KG1 (cell line): ENCODE results near the gene SLC3A2.

Experiments
- DNase-seq: peaks from one replicate; lab custom pipeline; 2025; lab: John Stamatoyannopoulos, UW

The SLC3A2 gene

DNA sequence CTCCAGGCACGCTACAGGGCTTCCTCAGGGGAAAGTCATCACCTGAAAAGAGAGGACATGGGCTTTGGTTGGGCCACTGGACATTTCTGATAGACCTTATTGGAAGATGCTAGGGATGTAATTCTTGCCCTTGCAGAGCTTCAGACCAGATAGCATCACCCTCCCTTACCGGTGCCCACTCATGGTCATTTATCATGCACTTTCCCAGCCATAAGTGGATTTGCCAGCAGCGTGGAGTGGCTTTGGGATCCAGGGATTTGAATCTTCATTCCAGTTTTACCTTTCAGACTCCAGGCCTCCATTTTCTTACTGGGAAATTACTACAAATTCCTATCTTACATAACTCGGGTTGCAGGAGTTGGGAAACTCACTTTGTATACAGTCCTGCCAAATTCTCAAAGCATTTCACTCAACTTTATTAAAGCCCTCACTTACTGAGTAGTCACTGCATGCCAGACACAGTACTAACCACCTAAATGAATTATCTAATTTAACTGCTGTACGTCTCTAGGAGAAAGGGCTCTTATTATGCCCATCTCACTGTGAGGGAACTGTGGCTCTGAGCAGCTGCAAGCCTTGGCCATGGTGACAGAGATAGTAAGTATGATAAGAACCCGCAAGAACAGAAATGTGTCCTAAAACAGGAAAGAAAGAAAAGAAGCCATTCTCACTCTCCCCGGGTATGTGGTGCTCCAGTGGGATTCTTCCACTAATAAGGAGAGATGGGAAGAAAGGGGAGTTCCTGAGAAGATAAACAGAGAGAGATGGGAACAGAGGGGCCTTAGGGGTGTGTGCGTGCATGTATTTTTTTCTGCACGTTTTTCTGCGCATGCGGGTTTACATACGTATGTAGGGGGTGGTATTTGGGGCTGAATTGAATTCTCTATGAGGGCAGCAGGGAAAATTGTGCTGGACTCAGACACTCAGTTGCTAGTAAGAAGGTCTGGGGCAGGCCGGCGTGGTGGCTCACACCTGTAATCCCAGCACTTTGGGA lies 30.7 kb downstream of the SLC3A2 start:
- no peak for DNase-seq

DNA sequence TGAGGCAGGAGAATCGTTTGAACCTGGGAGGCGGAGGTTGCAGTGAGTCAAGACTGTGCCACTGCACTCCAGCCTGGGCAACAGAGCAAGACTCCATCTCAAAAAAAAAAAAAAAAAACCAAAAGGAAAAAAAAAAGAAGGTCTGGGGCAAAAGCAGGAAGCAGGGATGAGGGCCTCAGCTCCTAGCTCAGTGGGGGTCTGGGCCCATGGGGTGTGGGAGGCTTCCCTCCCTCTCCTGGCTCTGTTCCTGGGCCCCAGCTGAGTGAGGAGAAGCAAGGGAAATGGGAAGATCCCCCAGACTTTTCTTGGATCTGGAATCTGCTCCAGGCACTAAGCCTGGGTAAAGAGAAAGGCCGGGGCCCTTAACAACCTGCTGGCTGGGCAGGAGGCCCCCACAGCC lies 31.6 kb downstream of the SLC3A2 start:
- no peak for DNase-seq

GRCh38 chr11:62914416-62914815 lies 33.7 kb downstream of the SLC3A2 start:
- DNase-seq, result no peak

DNA sequence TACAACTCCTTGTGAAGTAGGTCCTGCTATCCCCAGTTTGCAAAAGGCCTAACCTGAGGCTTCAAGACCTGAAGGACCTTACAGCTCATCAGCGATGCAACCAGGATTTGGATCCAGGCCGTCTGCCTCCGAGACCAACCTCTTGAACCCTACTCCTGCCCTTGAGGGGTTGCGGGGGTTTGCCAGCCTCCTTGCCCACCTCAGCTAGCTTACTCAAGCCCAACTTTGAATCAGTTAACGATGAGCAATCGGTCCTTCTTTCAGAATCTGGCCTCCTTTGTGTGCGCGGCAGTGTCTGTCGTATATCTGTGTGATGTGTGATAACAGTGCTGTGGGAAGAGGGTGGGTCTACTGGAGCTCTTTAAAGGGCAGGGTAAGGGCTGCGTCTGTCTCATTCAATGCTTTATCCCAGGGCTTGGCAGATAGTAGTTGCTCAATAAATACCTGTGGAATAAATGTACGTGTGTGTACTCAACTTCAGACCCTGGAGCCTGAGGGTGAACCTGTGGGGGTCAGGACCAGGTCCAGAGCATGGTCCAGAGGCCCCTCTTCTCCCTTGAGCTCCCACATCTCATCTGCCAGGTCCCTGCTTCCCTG lies 37.3 kb downstream of the SLC3A2 start:
- DNase-seq, result no peak

DNA sequence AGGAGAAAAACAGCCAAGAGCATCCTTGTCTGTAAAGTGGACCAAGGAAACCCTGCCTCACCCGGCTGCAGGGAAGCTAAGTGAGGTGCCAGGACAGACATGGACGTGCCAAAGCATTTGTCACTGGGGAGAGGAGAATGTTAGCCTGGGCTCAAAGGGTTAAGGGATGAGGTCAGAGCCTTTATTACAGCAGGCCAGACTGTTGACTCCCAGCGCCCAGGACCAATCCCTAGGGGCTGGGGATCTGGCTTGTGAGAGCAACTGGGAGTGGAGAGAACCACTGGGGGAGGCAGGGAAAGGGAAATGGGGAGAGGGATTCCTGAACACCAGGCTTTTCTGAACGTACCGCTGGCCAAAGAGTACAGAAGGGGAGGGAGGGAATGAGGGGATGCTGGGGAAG lies 37.8 kb downstream of the SLC3A2 start:
- no peak for DNase-seq

GRCh38 chr11:62919476-62919875 lies 38.8 kb downstream of the SLC3A2 start:
- no peak for DNase-seq

DNA sequence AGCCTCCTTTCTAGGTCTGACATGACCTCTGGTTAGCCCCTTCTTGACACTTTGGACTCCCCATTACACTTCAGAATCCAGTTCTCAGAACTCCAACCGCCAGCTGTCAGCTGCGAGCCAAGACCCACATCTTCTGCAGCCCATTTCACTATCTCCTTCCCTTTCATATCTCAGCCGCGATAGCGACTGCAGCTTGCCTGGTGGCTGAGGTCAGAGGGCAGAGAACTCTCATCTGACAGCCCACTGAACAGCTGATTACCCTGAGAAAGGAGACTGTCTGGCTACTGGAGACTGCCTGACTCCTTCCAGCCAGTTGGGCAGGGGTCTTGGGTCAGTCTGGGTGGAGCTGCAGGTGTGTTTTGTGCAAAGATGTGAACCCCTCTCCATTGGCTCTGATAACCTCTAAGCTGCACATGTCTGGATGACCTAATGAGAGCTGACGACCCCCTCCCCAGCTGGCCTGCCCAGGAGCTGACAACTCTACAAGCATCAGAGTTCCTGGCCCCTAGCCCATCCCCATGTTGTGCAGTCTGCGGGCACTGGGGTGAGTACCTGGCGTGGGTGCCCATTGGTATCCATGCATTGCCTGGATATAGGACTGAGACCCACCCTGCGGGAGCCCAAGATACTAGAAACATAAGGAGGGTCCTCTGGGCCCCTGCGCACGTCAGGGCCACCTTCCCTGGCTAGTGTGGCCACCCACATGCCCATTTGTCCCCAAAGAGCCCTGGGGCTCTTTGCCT lies 39.4 kb downstream of the SLC3A2 start:
- DNase-seq, result no peak

DNA sequence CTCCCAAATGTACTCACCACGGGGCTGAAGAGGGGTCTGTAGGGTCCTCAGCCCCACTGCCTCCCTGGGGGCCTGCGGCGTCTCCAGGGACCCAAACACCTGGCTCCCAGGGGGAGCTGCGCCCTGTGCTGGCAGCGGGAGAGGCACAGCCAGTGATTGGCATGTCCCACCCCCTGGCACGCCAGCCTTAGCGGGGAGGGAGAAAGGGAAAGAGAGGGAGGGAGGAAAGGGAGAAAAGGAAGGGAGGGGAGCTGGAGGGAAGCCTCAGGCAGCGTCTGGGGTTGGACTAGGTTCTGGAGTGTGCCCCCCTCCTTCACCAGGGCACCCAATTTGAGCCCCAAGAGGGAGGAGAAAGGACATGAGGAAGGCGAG lies 40.5 kb downstream of the SLC3A2 start, which contains the start of gene CHRM1:
CHRM1 (minus strand) TSS at position 163 of the 372 bp plus-strand sequence. CDS start 10,263 bp downstream, outside the sequence.
- DNase-seq, result no peak

DNA sequence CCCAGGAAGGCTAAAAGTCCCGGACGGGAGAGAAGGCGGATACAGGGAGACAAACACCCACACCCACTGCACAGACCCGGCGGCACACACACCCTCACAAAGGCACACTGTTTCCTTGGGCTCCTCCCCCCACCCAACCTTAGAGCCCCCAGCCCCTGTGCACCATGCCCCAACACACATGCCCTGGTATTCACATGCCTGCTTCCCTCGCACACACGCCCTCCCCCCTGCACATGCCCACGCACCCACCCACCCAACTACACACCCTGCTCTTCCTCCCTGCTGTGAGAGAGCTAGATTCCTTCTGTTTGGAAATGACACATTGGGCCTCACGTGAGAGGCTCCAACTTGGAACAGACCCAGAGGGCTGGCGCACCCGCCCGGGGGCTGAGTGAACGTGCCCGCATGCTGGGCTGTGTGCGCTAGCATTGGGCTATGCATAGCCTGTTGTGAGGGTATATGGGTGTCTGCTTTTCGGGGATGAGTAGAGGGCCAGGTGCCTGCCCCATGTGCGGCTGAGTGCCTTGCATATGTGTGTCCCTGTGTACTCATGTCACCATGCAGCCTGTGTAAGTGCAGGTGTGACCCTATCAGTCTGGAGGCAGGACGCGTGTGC lies 41.0 kb downstream of the SLC3A2 start:
- DNase-seq, result no peak

- no peak for DNase-seq
Observed at GRCh38 chr11:62922189-62922589, 41.5 kb downstream of the SLC3A2 start.

GRCh38 chr11:62922653-62923431 lies 42.1 kb downstream of the SLC3A2 start:
- no peak for DNase-seq

- no peak for DNase-seq
Observed at GRCh38 chr11:62923601-62924411, 43.1 kb downstream of the SLC3A2 start.

- DNase-seq, result no peak
Observed at GRCh38 chr11:62925308-62925707, 44.6 kb downstream of the SLC3A2 start.

DNA sequence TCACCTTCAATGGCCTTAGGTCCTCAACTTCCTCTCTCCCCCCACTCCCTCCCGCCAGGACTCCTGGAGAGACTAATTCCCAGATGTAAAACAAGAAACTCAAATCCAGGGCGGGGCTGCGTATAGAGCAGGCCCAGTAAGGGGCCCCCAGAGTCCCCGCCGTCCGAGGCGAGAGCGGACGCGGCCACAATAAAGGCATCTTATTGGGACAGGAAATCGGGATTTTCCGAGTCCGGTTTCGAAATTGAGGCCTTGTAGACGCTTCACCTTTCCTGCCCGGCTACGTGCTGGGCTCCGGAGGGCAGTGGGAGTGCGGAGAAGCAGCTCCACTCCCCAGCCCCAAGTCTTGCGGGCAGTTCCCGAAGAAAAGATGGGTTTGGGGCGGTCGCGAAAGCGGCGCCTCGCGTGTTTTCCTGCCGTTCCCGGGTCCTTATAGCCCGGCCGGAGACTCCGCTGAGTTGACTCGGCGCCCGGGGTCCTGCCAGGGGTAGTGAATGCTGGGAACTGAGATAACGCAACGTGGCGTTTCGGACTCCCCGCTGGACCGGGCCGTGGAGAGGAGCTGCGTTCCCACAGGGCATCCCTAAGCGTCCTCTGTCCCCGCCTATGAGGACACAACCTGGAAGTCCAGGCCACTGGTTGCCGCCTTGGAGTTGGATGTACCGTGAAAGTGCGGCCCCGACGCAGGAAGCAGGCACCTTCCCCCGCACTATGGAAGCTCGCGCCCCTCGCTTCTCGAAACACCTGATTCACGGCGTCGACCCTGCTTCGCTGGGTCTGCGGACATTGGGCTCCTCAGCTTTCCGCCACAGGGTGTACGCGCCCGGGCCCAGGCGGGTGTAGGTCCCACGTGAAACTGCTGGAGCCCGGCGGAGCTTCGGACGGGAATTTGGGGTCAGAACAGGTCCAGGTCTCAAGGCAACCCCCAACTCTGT lies 45.3 kb downstream of the SLC3A2 start:
- DNase-seq, result no peak

DNA sequence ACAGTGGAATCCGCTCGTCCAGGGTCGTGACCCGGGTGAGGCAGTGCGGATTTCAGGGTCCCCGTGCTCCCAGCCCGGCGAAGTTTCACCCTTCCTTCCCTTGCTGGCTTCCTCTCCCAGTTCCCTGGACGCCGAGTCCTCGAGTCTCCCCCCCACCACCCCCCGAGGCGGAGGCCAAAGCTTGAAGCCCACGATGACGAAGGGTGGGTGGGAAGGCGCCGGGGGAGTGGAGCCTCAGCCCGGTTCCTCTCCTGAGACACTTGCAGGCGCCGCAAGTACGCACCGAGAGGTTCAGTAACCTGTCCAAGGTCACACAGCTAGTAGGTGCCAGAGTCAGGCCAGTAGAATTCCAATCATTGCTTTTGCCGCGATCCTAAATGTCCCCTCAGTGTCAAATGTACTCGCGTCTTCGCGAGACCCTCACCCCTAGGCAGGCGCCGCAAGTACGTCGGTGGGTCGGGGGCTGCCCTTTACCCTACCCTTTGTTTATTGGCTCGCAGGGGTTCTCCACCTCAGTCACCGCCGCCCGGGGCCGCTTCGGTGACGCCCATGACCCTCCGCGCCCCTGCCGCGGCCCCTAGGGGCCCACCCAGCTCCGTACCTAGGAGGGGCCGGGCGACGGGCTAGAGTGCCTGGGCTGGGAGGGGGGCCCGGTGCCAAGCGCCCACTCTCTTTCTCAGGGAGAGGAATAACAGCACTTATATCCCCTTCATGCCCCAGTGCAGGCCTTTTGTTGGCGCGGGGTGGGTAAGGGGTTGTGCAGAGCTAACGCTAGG lies 46.2 kb downstream of the SLC3A2 start:
- no peak for DNase-seq

GRCh38 chr11:62928011-62928410 lies 47.3 kb downstream of the SLC3A2 start:
- no peak for DNase-seq

- no peak for DNase-seq
Observed at GRCh38 chr11:62930157-62930556, 49.5 kb downstream of the SLC3A2 start.

DNA sequence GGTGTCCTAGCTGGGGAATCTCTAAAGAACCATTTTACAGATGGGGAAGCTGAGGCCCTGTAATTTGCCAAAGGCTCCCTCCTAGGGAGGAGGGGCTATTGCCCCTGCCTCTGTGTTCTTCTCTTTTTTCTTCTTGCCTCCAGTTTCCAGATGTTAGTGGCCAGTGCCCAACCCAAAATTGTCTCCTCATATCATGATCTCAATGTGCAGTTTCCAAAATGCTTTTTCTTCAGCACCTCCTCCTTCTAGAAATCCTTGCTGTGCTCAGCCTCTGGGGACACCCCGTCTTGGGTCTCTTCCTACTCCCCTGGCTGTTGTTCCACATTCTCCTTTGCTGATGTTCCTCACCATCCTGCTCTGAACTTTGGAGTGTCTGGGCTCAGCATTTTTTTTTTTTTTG lies 50.0 kb downstream of the SLC3A2 start:
- DNase-seq, result no peak
